ENCODE data around the gene LIMA1. TPM values are rescaled to one million over a fixed set of nuclear protein-coding genes. Genes with fewer than 3 reads are reported as not detected.

The LIMA1 gene
- total RNA-seq, 1 donor from 2014 or later, result 15.0 TPM

DNA sequence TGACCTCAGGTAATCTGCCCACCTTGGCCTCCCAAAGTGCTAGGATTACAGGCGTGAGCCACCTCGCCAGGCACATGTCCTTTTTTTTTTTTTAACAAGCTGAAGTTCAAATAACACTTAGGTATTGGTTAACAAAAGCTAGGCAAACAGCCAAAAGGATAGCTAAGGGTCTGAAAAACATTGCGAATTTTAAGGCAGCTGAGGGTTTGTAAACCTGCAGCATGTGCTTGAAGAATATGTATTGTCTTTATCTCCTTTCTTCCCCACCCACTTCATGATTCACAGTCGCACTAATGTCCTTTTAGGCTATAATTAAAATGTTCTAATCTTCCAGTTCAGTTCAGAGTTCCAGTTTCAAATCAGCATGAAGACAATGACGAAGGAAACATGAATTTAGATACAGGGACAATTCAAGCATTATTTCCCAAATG lies 86.0 kb downstream of the LIMA1 start:
- intact Hi-C loops (cut with micrococcal nuclease), result no loop called here
- no peak for DNase-seq
- no peak for ATAC-seq

- ATAC-seq, result no peak
- DNase-seq, result no peak
- intact Hi-C loops (cut with micrococcal nuclease), result no loop called here
Observed at GRCh38 chr12:50196537-50196936, 86.8 kb downstream of the LIMA1 start.

- DNase-seq (no peak), ATAC-seq (no peak)
- intact Hi-C loops (cut with micrococcal nuclease), result no loop called here
Observed at GRCh38 chr12:50195832-50196231, 87.5 kb downstream of the LIMA1 start.

DNA sequence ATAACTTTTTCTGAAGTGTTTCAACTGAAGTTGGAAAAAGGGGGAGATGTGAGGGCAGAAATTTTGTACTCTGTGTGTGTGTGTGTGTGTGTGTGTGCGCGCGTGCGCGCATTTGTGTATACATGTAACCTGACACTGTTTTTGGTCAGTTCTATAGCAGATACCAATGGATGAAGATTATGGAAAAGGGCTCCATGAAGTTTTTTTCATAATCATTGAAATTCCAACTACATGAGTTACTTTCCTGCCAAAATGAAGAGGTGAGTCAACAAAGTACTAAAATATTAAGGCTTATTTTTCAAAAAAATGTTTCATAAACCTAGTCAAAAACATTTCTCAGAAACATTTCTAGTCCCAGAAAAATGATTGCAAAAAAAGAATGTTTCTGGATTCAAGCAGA lies 90.4 kb downstream of the LIMA1 start:
- ATAC-seq, result no peak
- intact Hi-C loops (cut with micrococcal nuclease), result no loop called here
- no peak for DNase-seq

DNA sequence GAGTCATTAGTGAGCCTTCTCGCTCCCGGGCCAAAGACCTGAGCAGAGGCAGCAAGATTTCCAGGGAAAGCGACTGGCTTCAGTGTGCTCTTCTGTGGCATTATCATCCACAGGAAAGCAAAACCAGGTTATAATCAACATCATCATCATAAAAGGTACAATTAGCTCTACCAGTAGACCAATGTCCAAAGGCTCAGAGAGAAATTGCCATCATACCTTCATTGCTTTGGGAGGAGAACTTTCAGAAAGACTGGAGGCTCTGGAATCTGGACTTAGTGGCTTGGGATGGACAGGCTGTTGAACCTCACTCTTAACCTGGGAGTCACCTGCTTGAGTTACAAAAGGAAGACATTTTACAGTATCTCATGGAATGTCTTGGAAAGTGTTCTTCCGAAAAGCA lies 91.1 kb downstream of the LIMA1 start:
- ATAC-seq, result no peak
- intact Hi-C loops (cut with micrococcal nuclease), result no loop called here

DNA sequence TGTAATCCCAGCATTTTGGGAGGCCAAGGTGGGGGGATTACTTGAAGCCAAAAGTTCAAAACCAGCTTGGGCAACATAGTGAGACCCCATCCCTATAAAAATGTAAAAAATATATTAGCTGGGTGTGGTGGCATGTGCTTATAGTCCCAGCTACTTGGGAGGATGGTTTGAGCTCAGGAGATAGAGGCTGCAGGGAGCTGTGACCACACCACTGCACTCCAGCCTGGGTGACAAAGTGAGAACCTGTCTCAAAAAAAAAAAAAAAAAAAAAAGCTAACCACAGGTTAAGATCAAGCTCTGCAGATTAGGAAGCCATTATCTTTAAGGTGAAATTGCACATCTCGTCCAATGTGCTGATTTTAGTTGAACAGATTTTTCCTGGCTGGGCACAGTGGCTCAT lies 92.5 kb downstream of the LIMA1 start:
- intact Hi-C loops (cut with micrococcal nuclease), result no loop called here
- DNase-seq (no peak), ATAC-seq (no peak)

More for the DNA sequence above, 91.1 kb downstream of the LIMA1 start:
- DNase-seq, result no peak

- intact Hi-C loops (cut with micrococcal nuclease), result no loop called here
- no peak for ATAC-seq
- no peak for DNase-seq
Observed at GRCh38 chr12:50188875-50189575, 94.3 kb downstream of the LIMA1 start.

DNA sequence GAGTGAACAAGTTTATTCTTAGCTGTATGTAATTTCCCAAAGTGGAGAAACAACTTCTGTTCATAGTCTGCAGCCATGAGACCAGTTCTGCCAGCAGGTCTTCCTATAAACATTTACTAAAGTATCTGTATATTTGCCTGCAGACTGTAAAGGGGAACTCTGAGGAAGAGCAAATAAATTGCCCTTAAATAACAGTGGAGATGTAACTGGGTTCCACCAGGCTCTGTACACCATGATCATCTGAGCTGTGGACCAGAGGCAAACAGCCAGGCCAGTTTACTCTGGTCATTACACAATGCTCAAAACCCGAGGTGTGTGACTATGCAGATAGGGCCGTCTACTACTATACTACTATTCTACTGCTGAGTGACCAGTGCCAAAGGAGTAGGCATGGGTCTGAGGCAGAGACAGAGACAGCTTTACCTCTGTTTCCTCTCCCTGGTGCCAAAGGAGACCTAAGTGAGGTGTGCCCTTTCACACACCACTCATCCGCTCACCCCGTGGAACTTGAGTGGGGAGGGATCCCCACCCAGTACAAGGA lies 95.0 kb downstream of the LIMA1 start:
- no peak for DNase-seq
- peak; percentile 63 for ATAC-seq
- intact Hi-C loops (cut with micrococcal nuclease), result no loop called here

- intact Hi-C loops (cut with micrococcal nuclease), result no loop called here
- ATAC-seq (no peak), DNase-seq (no peak)
Observed at GRCh38 chr12:50187084-50187900, 96.0 kb downstream of the LIMA1 start.

DNA sequence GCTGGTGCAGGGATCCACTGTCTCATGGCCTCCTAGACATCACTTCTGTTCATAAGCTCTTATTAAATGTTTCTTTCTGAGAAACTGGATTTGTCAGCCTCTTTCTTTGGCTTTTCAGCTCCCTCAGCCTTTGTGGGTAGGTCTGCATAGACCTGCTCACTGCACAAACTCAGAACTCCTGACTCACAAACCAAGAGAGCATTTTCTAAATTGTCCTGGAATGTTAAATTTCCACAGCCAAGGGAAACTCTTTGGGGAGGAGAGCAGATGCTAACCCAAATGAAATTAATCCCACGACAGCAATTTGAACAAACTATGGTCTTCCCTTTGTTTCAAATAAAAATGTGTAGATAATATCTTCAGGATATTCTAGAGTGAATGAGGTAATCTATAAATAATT lies 96.6 kb downstream of the LIMA1 start:
- intact Hi-C loops (cut with micrococcal nuclease), result no loop called here
- ATAC-seq (no peak), DNase-seq (no peak)

DNA sequence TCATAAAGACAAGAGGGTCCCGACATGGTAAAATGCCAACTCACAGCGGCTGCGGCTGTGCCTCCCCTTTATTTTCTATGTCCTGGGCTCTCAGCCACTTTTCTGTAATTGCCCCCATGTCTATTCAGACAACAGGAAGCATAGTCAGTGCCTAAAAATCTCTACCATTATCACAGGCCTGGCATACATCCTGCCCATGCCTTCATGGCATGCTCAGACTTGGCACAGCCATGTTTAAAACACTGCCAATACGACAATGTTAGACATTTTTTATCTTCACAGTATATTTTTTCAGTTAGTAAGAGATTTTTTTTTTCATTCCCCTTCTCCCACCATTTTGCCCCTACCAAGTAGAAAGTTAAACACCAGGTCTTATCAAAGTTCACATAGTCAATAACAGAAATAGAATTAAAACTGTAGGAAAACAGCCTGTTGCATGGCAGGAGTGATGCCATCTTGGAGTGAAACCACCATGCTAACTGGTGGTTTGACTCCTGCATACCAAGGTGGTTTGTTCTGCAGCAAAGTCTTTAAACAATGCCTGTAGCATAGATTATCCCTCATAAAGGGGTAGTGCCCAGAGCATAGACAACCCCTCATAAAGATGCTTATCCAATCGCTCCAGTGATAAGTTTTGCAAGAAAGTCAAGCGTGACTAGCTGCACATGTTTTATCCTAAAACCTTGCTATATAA lies 97.2 kb downstream of the LIMA1 start:
- DNase-seq (no peak), ATAC-seq (peak; percentile 33)
- intact Hi-C loops (cut with micrococcal nuclease), result no loop called here

GRCh38 chr12:50185301-50185895 lies 97.9 kb downstream of the LIMA1 start:
- DNase-seq (no peak), ATAC-seq (no peak)
- intact Hi-C loops (cut with micrococcal nuclease), result no loop called here

GRCh38 chr12:50184261-50184660 lies 99.1 kb downstream of the LIMA1 start:
- intact Hi-C loops (cut with micrococcal nuclease), result no loop called here
- DNase-seq (no peak), ATAC-seq (no peak)

GRCh38 chr12:50182461-50182860 lies 100.9 kb downstream of the LIMA1 start:
- intact Hi-C loops (cut with micrococcal nuclease), result no loop called here
- DNase-seq (no peak), ATAC-seq (no peak)

DNA sequence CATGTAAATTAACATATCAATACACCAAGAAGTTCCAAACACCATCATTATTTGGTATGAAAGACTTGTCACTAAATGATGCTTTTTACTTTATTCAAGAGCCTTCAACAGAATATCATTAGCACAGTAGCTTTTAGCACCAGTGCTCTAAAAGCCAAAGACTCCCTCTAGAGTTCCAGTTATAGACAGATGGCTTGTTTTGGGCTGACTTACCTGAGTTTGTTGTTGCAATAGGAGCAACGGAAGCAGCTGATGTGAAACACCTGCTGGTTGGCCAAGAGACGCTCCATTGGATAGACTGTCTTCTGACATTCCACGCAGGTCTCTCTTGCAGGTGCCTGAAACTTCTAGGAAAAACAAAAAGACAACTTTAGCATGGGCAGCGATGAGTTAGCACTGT lies 101.6 kb downstream of the LIMA1 start:
- no peak for ATAC-seq
- no peak for DNase-seq
- intact Hi-C loops (cut with micrococcal nuclease), result no loop called here

DNA sequence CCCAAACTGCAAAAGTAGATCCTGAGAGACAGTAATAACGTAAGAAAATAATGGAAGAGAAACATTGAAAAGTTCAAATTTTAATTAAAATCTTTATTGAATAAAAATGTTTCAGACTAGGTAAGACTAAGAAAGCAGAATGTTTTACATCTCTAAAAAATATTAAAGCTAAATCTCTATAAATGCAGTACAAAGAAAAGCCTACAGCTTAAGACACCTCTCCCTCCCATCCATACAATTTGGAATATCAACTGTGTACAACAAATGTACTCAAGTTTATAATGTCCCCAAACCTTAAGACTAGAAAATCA lies 107.6 kb downstream of the LIMA1 start:
- intact Hi-C loops (cut with micrococcal nuclease), result loop anchor here (5.0 kb wide), 1 partner anchor 88 kb away; the partner anchor contains the start of gene SMARCD1
- no peak for DNase-seq
- no peak for ATAC-seq

GRCh38 chr12:50174971-50175715 lies 108.2 kb downstream of the LIMA1 start:
- DNase-seq, result no peak
- intact Hi-C loops (cut with micrococcal nuclease), result loop anchor here (5.0 kb wide), 1 partner anchor 88 kb away; the partner anchor contains the start of gene SMARCD1
- peak; percentile 30 for ATAC-seq

DNA sequence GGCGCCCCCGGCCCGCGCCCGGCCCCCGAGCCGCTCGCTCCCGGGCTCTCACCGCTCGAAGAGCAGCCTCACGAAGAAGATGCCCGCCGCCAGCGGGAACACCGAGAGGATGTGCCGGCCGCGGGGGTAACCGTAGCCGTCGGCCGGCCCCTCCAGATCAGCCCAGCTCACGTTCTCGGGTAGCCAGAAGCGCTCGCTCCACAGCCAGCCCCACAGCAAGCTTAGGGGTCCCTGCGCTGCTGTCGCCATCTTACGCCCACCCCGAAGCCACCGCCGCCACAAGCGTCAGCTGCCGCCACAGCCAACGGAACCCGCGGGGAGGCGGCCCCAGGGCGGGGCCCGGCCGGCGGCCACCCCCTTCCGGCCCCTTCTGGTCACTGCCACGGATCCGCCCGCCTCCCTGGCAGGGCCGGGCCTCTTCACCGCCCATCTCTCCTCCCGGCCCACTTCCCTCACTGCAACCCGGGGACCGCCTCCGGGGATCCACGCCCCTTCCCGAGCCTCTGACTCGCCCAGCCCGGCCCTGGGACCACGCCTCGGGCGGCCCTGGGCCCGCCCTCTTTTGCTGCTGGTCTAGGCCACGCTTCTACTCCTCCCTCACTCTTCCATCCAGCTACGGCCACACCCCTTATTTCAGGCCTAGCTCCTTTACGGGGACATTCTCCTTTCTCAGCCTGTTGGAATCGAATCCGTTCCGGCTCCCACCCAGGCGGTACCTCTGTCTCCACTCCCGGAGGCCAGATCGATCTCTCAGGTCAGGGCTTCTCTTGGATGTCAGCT lies 116.1 kb downstream of the LIMA1 start, which contains the start of gene CERS5:
Gene CERS5 (minus strand): TSS at position 321 of the 780 bp plus-strand sequence. CDS start 72 bp downstream, at position 249.
- peak; percentile 99 for ATAC-seq
- DNase-seq, result peak; percentile 99
- intact Hi-C loops (cut with micrococcal nuclease), result loop anchor here (10.0 kb wide), 1 partner anchor 52 kb away; the partner anchor contains the start of gene COX14
